Measurements from ENCODE around the gene RBM8A. TPM values are rescaled to one million over a fixed set of nuclear protein-coding genes. Genes with fewer than 3 reads are reported as not detected.

Gene RBM8A
- total RNA-seq, 1 donor from 2014 or later = 177 TPM

DNA sequence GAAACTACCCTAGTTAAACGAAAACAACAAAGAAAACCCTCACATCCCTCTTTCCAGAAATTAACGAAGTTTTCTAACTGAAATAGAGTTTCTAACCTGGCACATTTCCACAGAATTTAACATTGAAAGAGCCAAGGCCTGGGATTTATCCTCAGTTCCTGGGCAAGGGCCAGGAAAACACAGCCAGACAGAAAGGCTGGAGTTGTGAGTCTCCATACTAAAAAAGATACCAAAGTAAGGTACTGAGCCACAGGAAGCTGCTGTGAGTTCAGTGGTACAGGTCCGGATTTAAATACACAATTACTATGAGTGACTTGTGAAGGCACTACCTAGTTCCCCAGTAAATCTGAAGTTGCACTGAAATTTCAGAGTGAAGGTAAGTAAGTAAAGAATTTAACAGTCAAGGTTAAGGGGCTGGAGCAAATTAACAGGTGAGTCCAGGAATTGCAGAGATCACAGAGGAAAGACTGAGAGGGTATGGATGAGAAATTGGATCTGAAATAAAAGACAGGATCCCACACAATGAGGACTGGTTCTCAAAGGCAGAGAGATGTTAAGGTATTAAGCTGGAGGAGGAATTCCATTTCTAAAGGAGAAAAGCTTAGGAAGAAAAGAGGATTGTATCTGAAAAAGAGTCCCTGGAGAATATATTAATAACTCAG is 29.6 kb upstream of the RBM8A start:
- Mint-ChIP-seq H3K4me3 (ENCODE audit: unreplicated experiment) (peak overlapping the region; percentile 92), H3K27ac (ENCODE audit: unreplicated experiment) (peak overlapping the region; percentile 13), H3K4me1 (ENCODE audit: low read depth, unreplicated experiment) (peaks cover 21% of the 10 kb centered on the region), H3K36me3 (ENCODE audit: low read depth, unreplicated experiment) (peaks cover 3% of the 10 kb centered on the region), H3K9me3 (ENCODE audit: unreplicated experiment) (no peaks in the 10 kb centered on the region), H3K27me3 (ENCODE audit: low read depth, unreplicated experiment) (no peaks in the 10 kb centered on the region)
- peaks cover 25% of the 10 kb centered on the region for H3K4me1 ChIP-seq (ENCODE audit: insufficient read depth, low read length)
- peaks cover 5% of the 10 kb centered on the region for H3K36me3 ChIP-seq (ENCODE audit: insufficient read depth, low read length)
- peaks cover 29% of the 10 kb centered on the region for H4K20me1 ChIP-seq (ENCODE audit: insufficient read depth, low read length)
- no peaks in the 10 kb centered on the region for H3K9me3 ChIP-seq (ENCODE audit: insufficient read depth, low read depth, low read length)
- DNase-seq (ENCODE audit: low read depth) (peak; percentile 36), FAIRE-seq (no peak)
- H3K27ac ChIP-seq (ENCODE audit: low read depth, low read length) = peak overlapping the region; percentile 83
- peak overlapping the region; percentile 78 for H3K4me3 ChIP-seq (ENCODE audit: insufficient read depth, low read depth, low read length)
- peak overlapping the region; percentile 82 for H3K9ac ChIP-seq (ENCODE audit: low read length)
- peaks cover 55% of the 10 kb centered on the region for H3K79me2 ChIP-seq (ENCODE audit: insufficient read depth, low read length)
- H3K27me3 ChIP-seq (ENCODE audit: insufficient read depth, low read length) = no peaks in the 10 kb centered on the region
- H3K4me2 ChIP-seq (ENCODE audit: low read length) = peak overlapping the region; percentile 92
- H2AFZ ChIP-seq (ENCODE audit: low read depth, low read length) = peak overlapping the region; percentile 56
- TF ChIP-seq EZH2 (IDR thresholded peaks at IDR 0.05; ENCODE audit: insufficient read depth, low read length) = no peak
- TF ChIP-seq, protein P1, sequence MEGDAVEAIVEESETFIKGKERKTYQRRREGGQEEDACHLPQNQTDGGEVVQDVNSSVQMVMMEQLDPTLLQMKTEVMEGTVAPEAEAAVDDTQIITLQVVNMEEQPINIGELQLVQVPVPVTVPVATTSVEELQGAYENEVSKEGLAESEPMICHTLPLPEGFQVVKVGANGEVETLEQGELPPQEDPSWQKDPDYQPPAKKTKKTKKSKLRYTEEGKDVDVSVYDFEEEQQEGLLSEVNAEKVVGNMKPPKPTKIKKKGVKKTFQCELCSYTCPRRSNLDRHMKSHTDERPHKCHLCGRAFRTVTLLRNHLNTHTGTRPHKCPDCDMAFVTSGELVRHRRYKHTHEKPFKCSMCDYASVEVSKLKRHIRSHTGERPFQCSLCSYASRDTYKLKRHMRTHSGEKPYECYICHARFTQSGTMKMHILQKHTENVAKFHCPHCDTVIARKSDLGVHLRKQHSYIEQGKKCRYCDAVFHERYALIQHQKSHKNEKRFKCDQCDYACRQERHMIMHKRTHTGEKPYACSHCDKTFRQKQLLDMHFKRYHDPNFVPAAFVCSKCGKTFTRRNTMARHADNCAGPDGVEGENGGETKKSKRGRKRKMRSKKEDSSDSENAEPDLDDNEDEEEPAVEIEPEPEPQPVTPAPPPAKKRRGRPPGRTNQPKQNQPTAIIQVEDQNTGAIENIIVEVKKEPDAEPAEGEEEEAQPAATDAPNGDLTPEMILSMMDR (IDR thresholded peaks at IDR 0.05; ENCODE audit: insufficient read depth, low read depth, low read length) = no peak

DNA sequence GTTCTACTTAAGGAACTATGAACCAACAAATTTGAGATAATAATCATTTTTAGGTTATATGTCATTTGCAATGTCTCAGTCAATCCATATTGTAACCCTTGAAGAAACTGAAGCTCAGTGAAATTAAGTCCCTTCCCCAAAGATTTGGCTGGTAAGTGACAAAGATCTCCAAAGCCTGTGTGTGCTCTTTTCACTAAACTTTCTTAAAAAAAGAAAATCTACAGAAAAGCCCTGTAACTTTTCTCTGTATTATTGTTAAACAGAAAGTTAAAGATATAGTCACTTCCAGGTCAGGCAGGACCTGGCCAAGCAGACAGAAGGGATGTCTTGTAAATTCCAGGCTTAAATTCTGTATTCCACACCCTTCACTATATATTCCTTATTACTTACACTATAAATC is 29.1 kb upstream of the RBM8A start:
- Mint-ChIP-seq H3K27me3 (ENCODE audit: low read depth, unreplicated experiment) (no peaks in the 10 kb centered on the region), H3K27ac (ENCODE audit: unreplicated experiment) (no peak overlapping the region), H3K36me3 (ENCODE audit: low read depth, unreplicated experiment) (peaks cover 4% of the 10 kb centered on the region), H3K4me3 (ENCODE audit: unreplicated experiment) (peak overlapping the region; percentile 92), H3K9me3 (ENCODE audit: unreplicated experiment) (peaks cover 2% of the 10 kb centered on the region), H3K4me1 (ENCODE audit: low read depth, unreplicated experiment) (peaks cover 18% of the 10 kb centered on the region)
- DNase-seq (ENCODE audit: low read depth) (no peak), FAIRE-seq (no peak)
- Histone ChIP-seq H3K9ac (ENCODE audit: low read length) (peak overlapping the region; percentile 82), H3K27ac (ENCODE audit: low read depth, low read length) (peak overlapping the region; percentile 83), H3K9me3 (ENCODE audit: insufficient read depth, low read depth, low read length) (no peaks in the 10 kb centered on the region), H3K36me3 (ENCODE audit: insufficient read depth, low read length) (peaks cover 5% of the 10 kb centered on the region), H3K4me3 (ENCODE audit: insufficient read depth, low read depth, low read length) (peak overlapping the region; percentile 78), H3K27me3 (ENCODE audit: insufficient read depth, low read length) (no peaks in the 10 kb centered on the region), H4K20me1 (ENCODE audit: insufficient read depth, low read length) (peaks cover 34% of the 10 kb centered on the region), H3K4me1 (ENCODE audit: insufficient read depth, low read length) (peaks cover 20% of the 10 kb centered on the region), H3K79me2 (ENCODE audit: insufficient read depth, low read length) (peaks cover 61% of the 10 kb centered on the region), H2AFZ (ENCODE audit: low read depth, low read length) (no peak overlapping the region), H3K4me2 (ENCODE audit: low read length) (peak overlapping the region; percentile 92)
- TF ChIP-seq, protein P1 (IDR thresholded peaks at IDR 0.05; ENCODE audit: insufficient read depth, low read depth, low read length) = no peak
- TF ChIP-seq EZH2 (IDR thresholded peaks at IDR 0.05; ENCODE audit: insufficient read depth, low read length) = no peak

DNA sequence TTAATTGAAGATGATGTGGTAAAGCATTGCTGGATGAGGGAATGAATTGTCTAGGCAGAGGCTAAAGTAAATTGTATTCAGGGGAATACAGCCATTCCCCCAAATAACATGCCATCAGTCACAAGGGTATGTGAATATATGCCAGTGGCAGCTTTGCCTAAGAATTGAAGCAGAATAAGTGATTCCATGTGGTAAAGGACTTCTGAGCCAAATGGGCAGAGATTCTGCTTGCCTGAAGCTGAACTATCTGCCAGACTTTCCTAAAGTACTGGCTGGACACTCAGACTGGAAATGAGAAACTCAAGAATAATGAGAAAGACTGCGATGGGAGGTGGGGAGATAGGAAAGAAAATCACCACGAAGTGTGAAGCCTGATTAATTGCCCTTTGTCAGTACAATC is 28.2 kb upstream of the RBM8A start:
- peak overlapping the region; percentile 92 for H3K4me2 ChIP-seq (ENCODE audit: low read length)

More for the DNA sequence above, 28.2 kb upstream of the RBM8A start:
- no peak for FAIRE-seq
- H3K4me3 Mint-ChIP-seq (ENCODE audit: unreplicated experiment) = peak overlapping the region; percentile 92
- H3K9me3 Mint-ChIP-seq (ENCODE audit: unreplicated experiment) = peaks cover 2% of the 10 kb centered on the region
- Histone ChIP-seq H3K27ac (ENCODE audit: low read depth, low read length) (no peak overlapping the region), H3K4me3 (ENCODE audit: insufficient read depth, low read depth, low read length) (peak overlapping the region; percentile 78), H3K36me3 (ENCODE audit: insufficient read depth, low read length) (peaks cover 5% of the 10 kb centered on the region), H3K9ac (ENCODE audit: low read length) (no peak overlapping the region), H3K4me1 (ENCODE audit: insufficient read depth, low read length) (peaks cover 12% of the 10 kb centered on the region), H3K9me3 (ENCODE audit: insufficient read depth, low read depth, low read length) (no peaks in the 10 kb centered on the region), H3K79me2 (ENCODE audit: insufficient read depth, low read length) (peaks cover 68% of the 10 kb centered on the region), H3K27me3 (ENCODE audit: insufficient read depth, low read length) (no peaks in the 10 kb centered on the region), H2AFZ (ENCODE audit: low read depth, low read length) (no peak overlapping the region), H4K20me1 (ENCODE audit: insufficient read depth, low read length) (peaks cover 37% of the 10 kb centered on the region)
- peak; percentile 36 for DNase-seq (ENCODE audit: low read depth)
- TF ChIP-seq EZH2 (IDR thresholded peaks at IDR 0.05; ENCODE audit: insufficient read depth, low read length) = no peak
- TF ChIP-seq, protein P1 (IDR thresholded peaks at IDR 0.05; ENCODE audit: insufficient read depth, low read depth, low read length) = no peak
- no peaks in the 10 kb centered on the region for H3K27me3 Mint-ChIP-seq (ENCODE audit: low read depth, unreplicated experiment)
- peaks cover 4% of the 10 kb centered on the region for H3K36me3 Mint-ChIP-seq (ENCODE audit: low read depth, unreplicated experiment)
- peaks cover 16% of the 10 kb centered on the region for H3K4me1 Mint-ChIP-seq (ENCODE audit: low read depth, unreplicated experiment)
- no peak overlapping the region for H3K27ac Mint-ChIP-seq (ENCODE audit: unreplicated experiment)

Data from astrocyte (in vitro differentiated cells and primary cell).